Measurements from ENCODE around the gene WFDC6.

GRCh38 chr20:45588800-45589199 is 49.5 kb upstream of the WFDC6 start:
- TF ChIP-seq SPI1 (IDR thresholded peaks at IDR 0.05; ENCODE audit: low read depth, low read length) = no peak
- TF ChIP-seq POLR2A (IDR thresholded peaks at IDR 0.05; ENCODE audit: low read depth, low read length) = no peak
- TF ChIP-seq POLR2AphosphoS5 (IDR thresholded peaks at IDR 0.05; ENCODE audit: low read depth, low read length) = no peak
